RCC 7860 (cell line): ENCODE measurements around the gene VDR.
A peak's percentile ranks its signal among the peaks of the same experiment; 100 is the strongest.

Experiments
- DNase-seq: peaks from one replicate; pipeline ENCODE4 v3.0.0-alpha.2; 2015; ENCODE audit warnings: low spot score
- FAIRE-seq: peaks from 2 replicates; lab custom pipeline; 2012; peaks lifted over from hg19 to GRCh38; lab: Jason Lieb, UNC

Gene VDR

GRCh38 chr12:47931187-47931586, 26.4 kb upstream of the VDR start:
- DNase-seq (no peak), FAIRE-seq (no peak)

GRCh38 chr12:47930634-47931033, 25.8 kb upstream of the VDR start:
- FAIRE-seq (no peak), DNase-seq (no peak)

GRCh38 chr12:47927346-47927745, 22.6 kb upstream of the VDR start:
- DNase-seq: no peak
- no peak for FAIRE-seq

GRCh38 chr12:47921907-47922306, 17.1 kb upstream of the VDR start:
- DNase-seq (no peak), FAIRE-seq (no peak)

- DNase-seq: no peak
- FAIRE-seq: no peak
Measured at GRCh38 chr12:47920913-47921312, 16.1 kb upstream of the VDR start.

- FAIRE-seq: no peak
- no peak for DNase-seq
Measured at GRCh38 chr12:47913081-47913480, 8.3 kb upstream of the VDR start.

- FAIRE-seq (no peak), DNase-seq (no peak)
Measured at GRCh38 chr12:47912556-47912955, 7.8 kb upstream of the VDR start.

GRCh38 chr12:47910981-47911380, 6.2 kb upstream of the VDR start:
- FAIRE-seq (no peak), DNase-seq (no peak)

- DNase-seq: no peak
- no peak for FAIRE-seq
Measured at GRCh38 chr12:47910486-47910885, 5.7 kb upstream of the VDR start.

GRCh38 chr12:47909839-47910465, 5.2 kb upstream of the VDR start:
- no peak for DNase-seq

GRCh38 chr12:47908738-47909137, 3.9 kb upstream of the VDR start:
- no peak for DNase-seq
- FAIRE-seq: no peak

More at GRCh38 chr12:47909839-47910465, 5.2 kb upstream of the VDR start:
- no peak for FAIRE-seq

- DNase-seq (no peak), FAIRE-seq (no peak)
Measured at GRCh38 chr12:47907851-47908454, 3.2 kb upstream of the VDR start.

- FAIRE-seq: no peak
Measured at GRCh38 chr12:47903927-47904712, 674 bp downstream of the VDR start.

GRCh38 chr12:47903151-47903611, 1.6 kb downstream of the VDR start:
- DNase-seq (peak; percentile 9), FAIRE-seq (no peak)

More at GRCh38 chr12:47903927-47904712, 674 bp downstream of the VDR start:
- DNase-seq: peak; percentile 63

- FAIRE-seq (no peak), DNase-seq (no peak)
Measured at GRCh38 chr12:47902131-47902639, 2.6 kb downstream of the VDR start.

- DNase-seq (no peak), FAIRE-seq (no peak)
Measured at GRCh38 chr12:47901718-47902093, 3.1 kb downstream of the VDR start.

GRCh38 chr12:47901063-47901717, 3.6 kb downstream of the VDR start:
- FAIRE-seq (no peak), DNase-seq (no peak)

- no peak for FAIRE-seq
- DNase-seq: no peak
Measured at GRCh38 chr12:47900131-47901062, 4.4 kb downstream of the VDR start.

- FAIRE-seq: no peak
Measured at GRCh38 chr12:47899466-47899865, 5.3 kb downstream of the VDR start.

GRCh38 chr12:47896633-47897032, 8.2 kb downstream of the VDR start:
- FAIRE-seq (no peak), DNase-seq (peak; percentile 35)

More at GRCh38 chr12:47899466-47899865, 5.3 kb downstream of the VDR start:
- no peak for DNase-seq
